OCI-LY7 (cell line): ENCODE measurements around the gene CDK6. TPM values are rescaled to one million over a fixed set of nuclear protein-coding genes. Genes with fewer than 3 reads are reported as not detected.

ENCODE experiments used
- BruUV-seq: library from RNA; stranded (reverse); fragments of 400-500 nt; replicated peaks from 2 replicates; lab custom pipeline; 2021; lab: Mats Ljungman, UMichigan
- CTCF ChIA-PET: fragments of 300-600 bp; sonication (Branson Sonifier 250); formaldehyde crosslinking; loops from one replicate; lab custom pipeline; 2022; ENCODE audit warnings: antibody characterized with exemption; ENCODE audit not compliant: unreplicated experiment; lab: Charles Lee
- POLR2A ChIA-PET: fragments of 300-600 bp; sonication (Branson Sonifier 250); formaldehyde crosslinking; loops from one replicate; lab custom pipeline; 2022; ENCODE audit warnings: antibody characterized with exemption; lab: Charles Lee
- DNase-seq: peaks from one replicate; pipeline ENCODE4 v3.0.0-alpha.2; 2015; ENCODE audit warnings: low spot score
- H2AFZ ChIP-seq: fragments of 200-600 bp; sonication (generic), shearing (Covaris generic); 2 replicates; pipeline ENCODE4 v1.6.1; 2014; ENCODE audit warnings: mild to moderate bottlenecking, antibody characterized with exemption, low read length, moderate library complexity
- H3K27ac ChIP-seq: fragments of 200-600 bp; sonication (generic); 2 replicates; pipeline ENCODE4 v1.5.1; 2014; ENCODE audit warnings: mixed run types, low read depth, mild to moderate bottlenecking, moderate library complexity, low read length, inconsistent platforms; ENCODE audit not compliant: poor library complexity, severe bottlenecking
- H3K36me3 ChIP-seq: fragments of 200-600 bp; sonication (generic); 2 replicates; pipeline ENCODE4 v1.6.1; 2014; ENCODE audit warnings: mild to moderate bottlenecking, antibody characterized with exemption, low read length, moderate library complexity, mixed read lengths; ENCODE audit not compliant: insufficient read depth
- H3K4me1 ChIP-seq: fragments of 200-600 bp; sonication (generic); 2 replicates; pipeline ENCODE4 v1.5.1; 2014; ENCODE audit warnings: mild to moderate bottlenecking, low read length; ENCODE audit not compliant: insufficient read depth, poor library complexity, severe bottlenecking
- H3K4me2 ChIP-seq: fragments of 200-600 bp; sonication (generic); 2 replicates; pipeline ENCODE4 v1.6.1; 2014; ENCODE audit warnings: mild to moderate bottlenecking, low read length
- H3K4me3 ChIP-seq: fragments of 200-600 bp; sonication (generic); 2 replicates; pipeline ENCODE4 v1.5.1; 2014; ENCODE audit warnings: mild to moderate bottlenecking, low read depth, low read length; ENCODE audit not compliant: poor library complexity, severe bottlenecking
- H3K79me2 ChIP-seq: fragments of 200-600 bp; sonication (generic); 2 replicates; pipeline ENCODE4 v1.6.1; 2016; ENCODE audit warnings: low read depth, mild to moderate bottlenecking, low read length, moderate library complexity, mixed read lengths; ENCODE audit not compliant: insufficient read depth
- H3K9me2 ChIP-seq: fragments of 200-600 bp; sonication (generic); 2 replicates; pipeline ENCODE4 v1.6.1; 2016; ENCODE audit warnings: mild to moderate bottlenecking, low read length, mixed read lengths; ENCODE audit not compliant: insufficient read depth
- H3K9me3 ChIP-seq: fragments of 200-600 bp; sonication (generic); 2 replicates; pipeline ENCODE4 v1.6.1; 2014; ENCODE audit warnings: mild to moderate bottlenecking, mixed run types, low read length, mixed read lengths
- H4K20me1 ChIP-seq: fragments of 200-600 bp; sonication (generic); 2 replicates; pipeline ENCODE4 v1.6.1; 2014; ENCODE audit warnings: mild to moderate bottlenecking, antibody characterized with exemption, low read length, moderate library complexity, mixed read lengths; ENCODE audit not compliant: insufficient read depth
- EZH2phosphoT487 ChIP-seq: fragments of 200-600 bp; sonication (generic); IDR thresholded peaks from 2 replicates; pipeline ENCODE4 v1.6.1; 2018; ENCODE audit warnings: low read depth, borderline replicate concordance, mild to moderate bottlenecking, mixed run types, antibody characterized with exemption, low read length, moderate library complexity, mixed read lengths
- intact Hi-C: fragments of 100-400 bp; cut with micrococcal nuclease; formaldehyde crosslinking; loops from one replicate; pipeline ENCODE4 v1.10.0; 2022; ENCODE audit not compliant: unreplicated experiment
- total RNA-seq, 2 experiments: library from RNA; depleted of rRNA in 1 of 2; stranded (reverse); fragments of >200 nt in 1 of 2; shearing (Covaris generic) in 1 of 2; gene quantifications; 2 replicates each; pipeline ENCODE4 v1.2.3, GENCODE V29; 2014 to 2022
- TF ChIP-seq, protein P1 (sequence below): fragments of 200-600 bp; sonication (generic); conservative IDR thresholded peaks from 2 replicates; pipeline ENCODE4 v1.5.1; 2014; ENCODE audit warnings: mild to moderate bottlenecking, antibody characterized with exemption, low read length, moderate library complexity, mixed read lengths

The CDK6 gene
- total RNA-seq, 2 experiments from 2014 or later: 35.5 to 44.1 TPM

DNA sequence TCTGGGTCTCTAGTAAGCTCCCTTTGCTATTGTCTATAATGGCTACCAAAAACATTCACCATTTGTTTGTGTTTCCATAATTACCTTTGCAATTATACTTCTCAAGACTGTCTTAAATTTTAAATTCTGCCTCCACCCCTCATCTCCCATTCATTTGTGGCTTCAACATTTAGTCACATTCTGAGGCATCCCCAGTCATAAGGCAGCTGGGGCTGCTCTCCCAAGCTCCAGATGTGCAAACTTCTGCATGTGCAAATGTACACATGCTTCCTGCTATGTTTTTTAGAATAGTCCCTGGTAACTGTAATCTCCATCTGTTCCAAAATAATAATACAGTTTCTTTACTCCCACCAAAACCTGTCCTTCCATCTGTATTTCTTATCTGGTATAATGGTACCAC lies 97.3 kb downstream of the CDK6 start:
- peaks cover 10% of the 10 kb centered on the region for H3K36me3 ChIP-seq
- no peaks in the 10 kb centered on the region; the same call in 1 of the 2 replicates for H3K79me2 ChIP-seq
- no peak overlapping the region for H2AFZ ChIP-seq
- H3K4me3 ChIP-seq: no peak overlapping the region
- no peak overlapping the region for H3K4me2 ChIP-seq
- no peak overlapping the region for H3K27ac ChIP-seq
- no peaks in the 10 kb centered on the region for H3K9me2 ChIP-seq
- TF ChIP-seq, protein P1, sequence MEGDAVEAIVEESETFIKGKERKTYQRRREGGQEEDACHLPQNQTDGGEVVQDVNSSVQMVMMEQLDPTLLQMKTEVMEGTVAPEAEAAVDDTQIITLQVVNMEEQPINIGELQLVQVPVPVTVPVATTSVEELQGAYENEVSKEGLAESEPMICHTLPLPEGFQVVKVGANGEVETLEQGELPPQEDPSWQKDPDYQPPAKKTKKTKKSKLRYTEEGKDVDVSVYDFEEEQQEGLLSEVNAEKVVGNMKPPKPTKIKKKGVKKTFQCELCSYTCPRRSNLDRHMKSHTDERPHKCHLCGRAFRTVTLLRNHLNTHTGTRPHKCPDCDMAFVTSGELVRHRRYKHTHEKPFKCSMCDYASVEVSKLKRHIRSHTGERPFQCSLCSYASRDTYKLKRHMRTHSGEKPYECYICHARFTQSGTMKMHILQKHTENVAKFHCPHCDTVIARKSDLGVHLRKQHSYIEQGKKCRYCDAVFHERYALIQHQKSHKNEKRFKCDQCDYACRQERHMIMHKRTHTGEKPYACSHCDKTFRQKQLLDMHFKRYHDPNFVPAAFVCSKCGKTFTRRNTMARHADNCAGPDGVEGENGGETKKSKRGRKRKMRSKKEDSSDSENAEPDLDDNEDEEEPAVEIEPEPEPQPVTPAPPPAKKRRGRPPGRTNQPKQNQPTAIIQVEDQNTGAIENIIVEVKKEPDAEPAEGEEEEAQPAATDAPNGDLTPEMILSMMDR: no peak
- no peak for TF ChIP-seq EZH2phosphoT487
- BruUV-seq: no TSS peak
- no peaks in the 10 kb centered on the region for H3K9me3 ChIP-seq
- no peaks in the 10 kb centered on the region for H4K20me1 ChIP-seq
- CTCF ChIA-PET: no interaction called here
- POLR2A ChIA-PET: interaction anchor here (0.6 kb wide), 3 partner anchors 8 to 916 kb away, joined by 3 to 10 read pairs (median 4); no protein-coding TSS in a partner anchor
- intact Hi-C loops: no loop called here
- no peak for DNase-seq
- no peaks in the 10 kb centered on the region for H3K4me1 ChIP-seq

DNA sequence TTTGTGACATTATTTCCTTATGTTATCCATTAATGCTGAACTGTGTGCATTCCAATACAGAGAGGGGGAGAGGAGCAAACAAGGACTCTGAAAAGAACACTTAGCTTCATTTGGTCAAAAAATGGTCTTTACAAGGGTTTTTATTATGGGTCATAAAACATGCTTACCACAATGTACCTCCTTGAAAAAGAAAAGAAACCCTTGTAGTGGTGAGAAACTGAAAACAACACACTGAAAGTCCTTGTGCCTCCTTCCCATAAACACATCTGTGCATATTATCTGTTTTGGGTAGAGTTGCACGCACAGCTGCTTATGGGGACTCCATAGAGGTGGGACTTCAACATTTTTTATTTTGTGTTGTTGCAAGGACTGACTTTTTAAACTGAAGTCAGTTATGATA lies 98.7 kb downstream of the CDK6 start:
- H3K79me2 ChIP-seq: no peaks in the 10 kb centered on the region; the same call in 1 of the 2 replicates
- no peak overlapping the region for H3K27ac ChIP-seq
- BruUV-seq: no TSS peak
- H4K20me1 ChIP-seq: no peaks in the 10 kb centered on the region
- H3K4me1 ChIP-seq: peaks cover under 1% of the 10 kb centered on the region
- H3K4me2 ChIP-seq: no peak overlapping the region
- intact Hi-C loops: no loop called here
- no peak overlapping the region for H2AFZ ChIP-seq
- ChIA-PET POLR2A (interaction anchor here (0.6 to 1.5 kb wide), 4 partner anchors 16 to 46 kb away, joined by 3 to 4 read pairs (median 4); no protein-coding TSS in a partner anchor), CTCF (no interaction called here)
- no peaks in the 10 kb centered on the region for H3K9me2 ChIP-seq
- TF ChIP-seq, protein P1: no peak
- no peak for TF ChIP-seq EZH2phosphoT487
- H3K9me3 ChIP-seq: no peaks in the 10 kb centered on the region
- DNase-seq: no peak
- peaks cover 7% of the 10 kb centered on the region for H3K36me3 ChIP-seq
- no peak overlapping the region for H3K4me3 ChIP-seq

DNA sequence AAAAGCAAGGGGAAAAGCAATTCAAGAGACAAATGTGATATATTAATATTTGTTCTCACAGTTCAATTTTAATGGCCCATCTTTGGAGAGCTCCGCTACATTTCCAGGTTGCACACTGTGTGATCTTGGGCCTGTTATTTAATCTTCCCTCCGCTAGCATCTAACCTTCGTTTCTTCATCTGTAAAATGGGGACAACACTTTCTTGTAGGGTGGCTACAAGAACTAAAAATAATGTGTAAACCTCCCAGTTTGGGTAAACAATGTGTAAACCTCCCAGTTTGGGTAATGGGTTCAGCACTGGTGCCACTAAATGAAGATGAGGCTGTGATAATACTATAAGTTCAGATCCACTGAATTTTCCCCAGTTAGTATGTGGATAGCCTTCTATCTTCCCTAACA lies 99.5 kb downstream of the CDK6 start:
- Histone ChIP-seq H3K4me3 (no peak overlapping the region), H3K27ac (no peak overlapping the region), H3K4me2 (no peak overlapping the region), H3K9me2 (no peaks in the 10 kb centered on the region), H4K20me1 (no peaks in the 10 kb centered on the region), H3K79me2 (no peaks in the 10 kb centered on the region), H3K9me3 (no peaks in the 10 kb centered on the region), H3K4me1 (peaks cover 8% of the 10 kb centered on the region), H2AFZ (no peak overlapping the region), H3K36me3 (peaks cover 7% of the 10 kb centered on the region)
- TF ChIP-seq EZH2phosphoT487: no peak
- TF ChIP-seq, protein P1: no peak
- BruUV-seq: no TSS peak
- intact Hi-C loops: no loop called here
- ChIA-PET CTCF (no interaction called here), POLR2A (interaction anchor here (0.6 to 1.5 kb wide), 3 partner anchors 18 to 819 kb away, joined by 3 to 4 read pairs (median 3); no protein-coding TSS in a partner anchor)
- no peak for DNase-seq
